Measurements from ENCODE around the gene PWWP2B. TPM values are rescaled to one million over a fixed set of nuclear protein-coding genes. Genes with fewer than 3 reads are reported as not detected.

Gene PWWP2B
- total and polyA plus RNA-seq, 2 experiments from 2014 or later: 2.3 to 12.8 TPM

- no peaks in the 10 kb centered on the region; the same call in 2 of the 3 replicates for H3K36me3 Mint-ChIP-seq (ENCODE audit: low read depth)
- H3K79me2 ChIP-seq (replicated peaks; ENCODE audit: insufficient read depth): no peaks in the 10 kb centered on the region
- no peaks in the 10 kb centered on the region for H3K36me3 ChIP-seq (ENCODE audit: insufficient read depth)
- H3K4me2 ChIP-seq: no peak overlapping the region
- H3K4me3 Mint-ChIP-seq: no peak overlapping the region
- H3K4me3 ChIP-seq: no peak overlapping the region
- H3K27me3 Mint-ChIP-seq (ENCODE audit: insufficient read depth, low read depth, poor library complexity): peaks cover 7% of the 10 kb centered on the region
- no peak overlapping the region for H3K27ac ChIP-seq (ENCODE audit: low read depth)
- no peaks in the 10 kb centered on the region for H3K9me2 ChIP-seq (ENCODE audit: insufficient read depth)
- H3K27me3 ChIP-seq (ENCODE audit: insufficient read depth): no peaks in the 10 kb centered on the region
- no peaks in the 10 kb centered on the region for H4K20me1 ChIP-seq (replicated peaks; ENCODE audit: insufficient read depth)
- H3F3A ChIP-seq (replicated peaks; ENCODE audit: low read depth): 0 out of 2 replicates have a peak, but pooled peaks cover 12% of the 10 kb centered on the region
- no peak overlapping the region for H3K27ac Mint-ChIP-seq
- H3K4me1 Mint-ChIP-seq: peaks cover 8% of the 10 kb centered on the region
- no peaks in the 10 kb centered on the region for H3K4me1 ChIP-seq (ENCODE audit: insufficient read depth)
- TF ChIP-seq EZH2 (IDR thresholded peaks at IDR 0.05; ENCODE audit: low read depth, unreplicated experiment) (no peak), ZNF462 (CRISPR knock-in tag; IDR thresholded peaks at IDR 0.05) (no peak), ZNF331 (CRISPR knock-in tag; IDR thresholded peaks at IDR 0.05; ENCODE audit: low read depth) (no peak), CTCF (conservative IDR thresholded peaks at IDR 0.05; ENCODE audit: low read depth in 2 of 2) (no peak), CREB1 (CRISPR knock-in tag; IDR thresholded peaks at IDR 0.05; ENCODE audit: low read depth) (no peak), POLR2AphosphoS5 (IDR thresholded peaks at IDR 0.05; ENCODE audit: low read depth) (no peak), ETS1 (IDR thresholded peaks at IDR 0.05) (no peak), REST (IDR thresholded peaks at IDR 0.05; ENCODE audit: unreplicated experiment) (no peak), JUNB (IDR thresholded peaks at IDR 0.05; ENCODE audit: unreplicated experiment) (no peak), NANOG (IDR thresholded peaks at IDR 0.05; ENCODE audit: borderline replicate concordance) (no peak), EZH2phosphoT487 (IDR thresholded peaks at IDR 0.05; ENCODE audit: unreplicated experiment) (no peak), STAT1 (IDR thresholded peaks at IDR 0.05; ENCODE audit: unreplicated experiment) (no peak)
- H3K9me3 Mint-ChIP-seq: no peaks in the 10 kb centered on the region; the same call in 2 of the 3 replicates
- no peak for ATAC-seq
- H2AFZ ChIP-seq: no peak overlapping the region
- no peak for DNase-seq (ENCODE audit: low spot score)
These were observed 31.0 kb downstream of the PWWP2B start for GRCh38 chr10:132427939-132428367.
